Osteoblast (primary cell): ENCODE results near the gene SLC9A3. TPM values are rescaled to one million over a fixed set of nuclear protein-coding genes. Genes with fewer than 3 reads are reported as not detected.
"Not testable (repeated sequence)": the region's sequence is repeated elsewhere in the genome, so short reads cannot be mapped to it uniquely, and the experiment has no call there.

Source experiments
- DNase-seq: peaks from one replicate; pipeline ENCODE4 v3.0.0; 2011; ENCODE audit warnings: low spot score, mixed read lengths; ENCODE audit not compliant: insufficient read length; ENCODE audit errors: missing footprints
- H2AFZ ChIP-seq: 2 replicates; pipeline ENCODE4 v1.6.0; 2011; ENCODE audit warnings: mild to moderate bottlenecking, low read length
- H3K27ac ChIP-seq: 2 replicates; pipeline ENCODE4 v1.5.1; 2011; ENCODE audit warnings: mild to moderate bottlenecking, low read depth, low read length, moderate library complexity
- H3K27me3 ChIP-seq: 2 replicates; pipeline ENCODE4 v1.6.0; 2012; ENCODE audit warnings: mild to moderate bottlenecking, control low read depth, inconsistent platforms, low read length, moderate library complexity; ENCODE audit not compliant: insufficient read depth
- H3K36me3 ChIP-seq: 2 replicates; pipeline ENCODE4 v1.5.1; 2011; ENCODE audit warnings: mild to moderate bottlenecking, low read length, control low read depth, moderate library complexity; ENCODE audit not compliant: insufficient read depth
- H3K4me1 ChIP-seq: 2 replicates; pipeline ENCODE4 v1.5.1; 2011; ENCODE audit warnings: mild to moderate bottlenecking, low read length, control low read depth, moderate library complexity; ENCODE audit not compliant: insufficient read depth
- H3K4me2 ChIP-seq: 2 replicates; pipeline ENCODE4 v1.6.0; 2011; ENCODE audit warnings: mild to moderate bottlenecking, low read length; ENCODE audit not compliant: insufficient read depth
- H3K4me3 ChIP-seq: fragments of 200-600 bp; sonication (generic); 3 replicates; pipeline ENCODE4 v1.5.1; 2012; ENCODE audit warnings: mild to moderate bottlenecking, low read length, inconsistent platforms; ENCODE audit not compliant: insufficient read depth
- H3K79me2 ChIP-seq: 2 replicates; pipeline ENCODE4 v1.6.0; 2012; ENCODE audit warnings: mild to moderate bottlenecking, low read length, control low read depth, inconsistent platforms; ENCODE audit not compliant: insufficient read depth
- H3K9me3 ChIP-seq: 2 replicates; pipeline ENCODE4 v1.5.1; 2011; ENCODE audit warnings: low read depth, low read length, control low read depth
- H4K20me1 ChIP-seq: 2 replicates; pipeline ENCODE4 v1.6.0; 2012; ENCODE audit warnings: mild to moderate bottlenecking, low read length, control low read depth; ENCODE audit not compliant: insufficient read depth
- CTCF ChIP-seq: IDR thresholded peaks from 2 replicates; pipeline ENCODE4 v1.5.1; 2011; ENCODE audit warnings: mild to moderate bottlenecking, low read depth, low read length, moderate library complexity; ENCODE audit errors: extremely low read depth
- total RNA-seq: library from RNA; depleted of rRNA; stranded (reverse); fragments of >200 nt; gene quantifications from 2 replicates; pipeline ENCODE4 v1.2.3, GENCODE V29; 2012

The SLC9A3 gene
- total RNA-seq, 1 donor, result 1.4 TPM

GRCh38 chr5:511476-511875 lies 12.8 kb downstream of the SLC9A3 start:
- H3K4me2 ChIP-seq, result no peak overlapping the region
- H3K9me3 ChIP-seq, result no peaks in the 10 kb centered on the region
- DNase-seq, result no peak
- no peak overlapping the region for H3K27ac ChIP-seq
- no peaks in the 10 kb centered on the region for H3K79me2 ChIP-seq
- no peak for TF ChIP-seq CTCF
- H4K20me1 ChIP-seq, result no peaks in the 10 kb centered on the region
- no peak overlapping the region for H2AFZ ChIP-seq
- no peak overlapping the region for H3K4me3 ChIP-seq
- H3K27me3 ChIP-seq, result peaks cover 26% of the 10 kb centered on the region
- no peaks in the 10 kb centered on the region for H3K4me1 ChIP-seq
- no peaks in the 10 kb centered on the region for H3K36me3 ChIP-seq

- no peaks in the 10 kb centered on the region for H3K4me1 ChIP-seq
- DNase-seq, result no peak
- H4K20me1 ChIP-seq, result no peaks in the 10 kb centered on the region
- no peak overlapping the region for H3K4me2 ChIP-seq
- H3K27me3 ChIP-seq, result peaks cover 21% of the 10 kb centered on the region
- no peak overlapping the region for H3K27ac ChIP-seq
- H3K36me3 ChIP-seq, result no peaks in the 10 kb centered on the region
- H3K9me3 ChIP-seq, result no peaks in the 10 kb centered on the region
- no peak overlapping the region for H3K4me3 ChIP-seq
- H3K79me2 ChIP-seq, result no peaks in the 10 kb centered on the region
- no peak overlapping the region for H2AFZ ChIP-seq
- no peak for TF ChIP-seq CTCF
These were observed 13.7 kb downstream of the SLC9A3 start for GRCh38 chr5:510521-510920.

- no peak overlapping the region for H3K4me3 ChIP-seq
- H3K4me2 ChIP-seq, result no peak overlapping the region
- no peaks in the 10 kb centered on the region for H3K4me1 ChIP-seq
- H4K20me1 ChIP-seq, result no peaks in the 10 kb centered on the region
- no peak overlapping the region for H3K27ac ChIP-seq
- no peak overlapping the region for H2AFZ ChIP-seq
- DNase-seq, result no peak
- H3K36me3 ChIP-seq, result no peaks in the 10 kb centered on the region
- H3K79me2 ChIP-seq, result no peaks in the 10 kb centered on the region
- no peaks in the 10 kb centered on the region for H3K9me3 ChIP-seq
- peaks cover 23% of the 10 kb centered on the region for H3K27me3 ChIP-seq
- no peak for TF ChIP-seq CTCF
These were observed 14.6 kb downstream of the SLC9A3 start for GRCh38 chr5:509611-510185.

GRCh38 chr5:507986-508575 lies 16.2 kb downstream of the SLC9A3 start:
- not testable (repeated sequence) for H4K20me1 ChIP-seq, H3K27ac ChIP-seq, H3K4me1 ChIP-seq, H3K4me2 ChIP-seq, H2AFZ ChIP-seq, H3K79me2 ChIP-seq, H3K4me3 ChIP-seq, H3K9me3 ChIP-seq, H3K36me3 ChIP-seq, DNase-seq
- H3K27me3 ChIP-seq, result peaks cover 32% of the 10 kb centered on the region
